ENCODE measurements around the gene EXOSC2. TPM values are rescaled to one million over a fixed set of nuclear protein-coding genes. Genes with fewer than 3 reads are reported as not detected.

Gene EXOSC2
- total RNA-seq, 2 experiments from 2014 or later, result 65.0 to 89.9 TPM

GRCh38 chr9:130669965-130670364, 23.6 kb upstream of the EXOSC2 start:
- H3K4me3 ChIP-seq (ENCODE audit: low read depth, low read length, poor library complexity, severe bottlenecking), result no peak overlapping the region
- H3K4me2 ChIP-seq (ENCODE audit: low read length), result no peak overlapping the region
- intact Hi-C loops (cut with micrococcal nuclease; ENCODE audit: unreplicated experiment), result no loop called here
- H3K79me2 ChIP-seq (ENCODE audit: insufficient read depth, low read depth, low read length), result no peaks in the 10 kb centered on the region
- H3K36me3 ChIP-seq (ENCODE audit: insufficient read depth, low read length), result no peaks in the 10 kb centered on the region
- ChIA-PET CTCF (ENCODE audit: unreplicated experiment) (no interaction called here), POLR2A (no interaction called here)
- TF ChIP-seq, protein P1, sequence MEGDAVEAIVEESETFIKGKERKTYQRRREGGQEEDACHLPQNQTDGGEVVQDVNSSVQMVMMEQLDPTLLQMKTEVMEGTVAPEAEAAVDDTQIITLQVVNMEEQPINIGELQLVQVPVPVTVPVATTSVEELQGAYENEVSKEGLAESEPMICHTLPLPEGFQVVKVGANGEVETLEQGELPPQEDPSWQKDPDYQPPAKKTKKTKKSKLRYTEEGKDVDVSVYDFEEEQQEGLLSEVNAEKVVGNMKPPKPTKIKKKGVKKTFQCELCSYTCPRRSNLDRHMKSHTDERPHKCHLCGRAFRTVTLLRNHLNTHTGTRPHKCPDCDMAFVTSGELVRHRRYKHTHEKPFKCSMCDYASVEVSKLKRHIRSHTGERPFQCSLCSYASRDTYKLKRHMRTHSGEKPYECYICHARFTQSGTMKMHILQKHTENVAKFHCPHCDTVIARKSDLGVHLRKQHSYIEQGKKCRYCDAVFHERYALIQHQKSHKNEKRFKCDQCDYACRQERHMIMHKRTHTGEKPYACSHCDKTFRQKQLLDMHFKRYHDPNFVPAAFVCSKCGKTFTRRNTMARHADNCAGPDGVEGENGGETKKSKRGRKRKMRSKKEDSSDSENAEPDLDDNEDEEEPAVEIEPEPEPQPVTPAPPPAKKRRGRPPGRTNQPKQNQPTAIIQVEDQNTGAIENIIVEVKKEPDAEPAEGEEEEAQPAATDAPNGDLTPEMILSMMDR (conservative IDR thresholded peaks at IDR 0.05; ENCODE audit: low read length), result no peak
- no peak for TF ChIP-seq EZH2phosphoT487 (IDR thresholded peaks at IDR 0.05; ENCODE audit: borderline replicate concordance, low read depth, low read length)
- no peaks in the 10 kb centered on the region for H4K20me1 ChIP-seq (ENCODE audit: insufficient read depth, low read length)
- no peaks in the 10 kb centered on the region for H3K9me2 ChIP-seq (ENCODE audit: insufficient read depth, low read length)
- H3K27ac ChIP-seq (ENCODE audit: low read depth, low read length, poor library complexity, severe bottlenecking), result no peak overlapping the region
- H3K9me3 ChIP-seq (ENCODE audit: low read length), result no peaks in the 10 kb centered on the region
- H2AFZ ChIP-seq (ENCODE audit: low read length), result no peak overlapping the region
- no peak for DNase-seq (ENCODE audit: low spot score)
- no TSS peak for BruUV-seq (replicated peaks)
- no peaks in the 10 kb centered on the region for H3K4me1 ChIP-seq (ENCODE audit: insufficient read depth, low read length, poor library complexity, severe bottlenecking)

DNA sequence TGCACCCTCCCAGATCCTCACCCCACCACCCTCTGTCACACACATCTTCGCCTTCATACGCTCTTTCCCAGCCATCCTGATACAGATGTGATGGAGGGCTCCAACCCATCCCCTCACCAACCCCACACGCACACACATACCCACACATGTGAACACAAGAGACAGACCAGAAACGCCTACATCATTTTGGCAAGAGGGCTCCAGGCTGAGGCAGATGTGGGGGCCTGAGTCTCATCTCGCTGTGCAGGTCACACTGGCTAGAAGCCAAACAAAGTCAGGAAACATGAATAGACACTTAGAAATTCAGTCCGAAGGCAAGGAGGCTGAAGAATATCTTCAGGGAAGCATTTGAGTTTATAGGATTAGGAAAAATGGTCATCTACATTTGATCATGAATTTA, 22.9 kb upstream of the EXOSC2 start:
- CTCF ChIA-PET (ENCODE audit: unreplicated experiment), result no interaction called here
- no peaks in the 10 kb centered on the region for H3K9me2 ChIP-seq (ENCODE audit: insufficient read depth, low read length)
- TF ChIP-seq, protein P1 (conservative IDR thresholded peaks at IDR 0.05; ENCODE audit: low read length), result no peak
- TF ChIP-seq EZH2phosphoT487 (IDR thresholded peaks at IDR 0.05; ENCODE audit: borderline replicate concordance, low read depth, low read length), result no peak
- POLR2A ChIA-PET, result no interaction called here
- H4K20me1 ChIP-seq (ENCODE audit: insufficient read depth, low read length), result no peaks in the 10 kb centered on the region
- H3K27ac ChIP-seq (ENCODE audit: low read depth, low read length, poor library complexity, severe bottlenecking), result no peak overlapping the region
- H3K79me2 ChIP-seq (ENCODE audit: insufficient read depth, low read depth, low read length), result no peaks in the 10 kb centered on the region
- H3K4me1 ChIP-seq (ENCODE audit: insufficient read depth, low read length, poor library complexity, severe bottlenecking), result no peaks in the 10 kb centered on the region
- H3K4me3 ChIP-seq (ENCODE audit: low read depth, low read length, poor library complexity, severe bottlenecking), result no peak overlapping the region
- H3K4me2 ChIP-seq (ENCODE audit: low read length), result no peak overlapping the region
- intact Hi-C loops (cut with micrococcal nuclease; ENCODE audit: unreplicated experiment), result no loop called here
- no peak overlapping the region for H2AFZ ChIP-seq (ENCODE audit: low read length)
- H3K9me3 ChIP-seq (ENCODE audit: low read length), result no peaks in the 10 kb centered on the region
- no peaks in the 10 kb centered on the region for H3K36me3 ChIP-seq (ENCODE audit: insufficient read depth, low read length)
- no peak for DNase-seq (ENCODE audit: low spot score)
- no TSS peak for BruUV-seq (replicated peaks)

DNA sequence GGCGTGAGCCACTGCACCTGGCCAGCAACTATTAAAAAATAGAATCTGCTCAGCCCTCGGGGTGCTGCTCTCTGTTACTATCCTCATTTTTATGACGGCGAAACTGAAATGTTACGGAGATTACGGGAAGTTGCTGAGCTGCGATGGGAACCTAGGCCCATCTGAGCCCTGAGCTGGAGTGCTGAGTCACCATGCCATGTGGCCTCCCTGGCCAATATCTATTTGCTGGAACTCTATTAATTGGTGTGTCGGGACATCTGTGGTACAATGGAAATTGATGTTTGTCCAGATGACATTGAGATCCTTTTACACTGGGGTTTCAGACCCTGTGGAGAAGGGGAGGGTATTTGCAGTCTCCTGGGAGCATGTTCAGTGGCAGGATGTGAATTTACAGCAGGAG, 21.1 kb upstream of the EXOSC2 start:
- ChIA-PET POLR2A (no interaction called here), CTCF (ENCODE audit: unreplicated experiment) (no interaction called here)
- Histone ChIP-seq H3K36me3 (ENCODE audit: insufficient read depth, low read length) (no peaks in the 10 kb centered on the region), H3K9me3 (ENCODE audit: low read length) (no peaks in the 10 kb centered on the region), H3K4me1 (ENCODE audit: insufficient read depth, low read length, poor library complexity, severe bottlenecking) (no peaks in the 10 kb centered on the region), H3K27ac (ENCODE audit: low read depth, low read length, poor library complexity, severe bottlenecking) (no peak overlapping the region), H3K4me2 (ENCODE audit: low read length) (no peak overlapping the region), H3K9me2 (ENCODE audit: insufficient read depth, low read length) (no peaks in the 10 kb centered on the region), H3K79me2 (ENCODE audit: insufficient read depth, low read depth, low read length) (no peaks in the 10 kb centered on the region), H2AFZ (ENCODE audit: low read length) (no peak overlapping the region), H3K4me3 (ENCODE audit: low read depth, low read length, poor library complexity, severe bottlenecking) (no peak overlapping the region), H4K20me1 (ENCODE audit: insufficient read depth, low read length) (no peaks in the 10 kb centered on the region)
- intact Hi-C loops (cut with micrococcal nuclease; ENCODE audit: unreplicated experiment), result no loop called here
- TF ChIP-seq, protein P1 (conservative IDR thresholded peaks at IDR 0.05; ENCODE audit: low read length), result no peak
- no peak for TF ChIP-seq EZH2phosphoT487 (IDR thresholded peaks at IDR 0.05; ENCODE audit: borderline replicate concordance, low read depth, low read length)
- BruUV-seq (replicated peaks), result no TSS peak
- DNase-seq (ENCODE audit: low spot score), result no peak

Data from OCI-LY7 (cell line).